ENCODE results near the gene GPATCH4.

- no peak for TF ChIP-seq SUZ12 (IDR thresholded peaks at IDR 0.05; ENCODE audit: extremely low read depth, insufficient read depth, insufficient read length)
- TF ChIP-seq YY1 (IDR thresholded peaks at IDR 0.05; ENCODE audit: insufficient read depth, insufficient read length): no peak
- no peak for TF ChIP-seq ZNF274 (IDR thresholded peaks at IDR 0.05; ENCODE audit: low read depth, low read length)
Observed at GRCh38 chr1:156648496-156648895, 47.2 kb upstream of the GPATCH4 start.
